T-helper 2 cell treated with Interferon-gamma antibody and Interleukin-4, amounts not matched to agents 100 ng/mL and 5 ng/mL, for 36 hours (primary cell): ENCODE results near the gene SIRT4. TPM values are rescaled to one million over a fixed set of nuclear protein-coding genes. Genes with fewer than 3 reads are reported as not detected.
"Not testable (repeated sequence)": the region's sequence is repeated elsewhere in the genome, so short reads cannot be mapped to it uniquely, and the experiment has no call there.

Experiments used
- intact Hi-C: fragments of 100-400 bp; cut with micrococcal nuclease; formaldehyde crosslinking; loops from one replicate; pipeline ENCODE4 v1.15.1; 2023
- total RNA-seq: library from RNA; stranded (reverse); gene quantifications from 2 replicates; pipeline ENCODE4 v1.2.3, GENCODE V29; 2022

The SIRT4 gene
- total RNA-seq, 1 donor from 2014 or later, result 1.2 TPM

DNA sequence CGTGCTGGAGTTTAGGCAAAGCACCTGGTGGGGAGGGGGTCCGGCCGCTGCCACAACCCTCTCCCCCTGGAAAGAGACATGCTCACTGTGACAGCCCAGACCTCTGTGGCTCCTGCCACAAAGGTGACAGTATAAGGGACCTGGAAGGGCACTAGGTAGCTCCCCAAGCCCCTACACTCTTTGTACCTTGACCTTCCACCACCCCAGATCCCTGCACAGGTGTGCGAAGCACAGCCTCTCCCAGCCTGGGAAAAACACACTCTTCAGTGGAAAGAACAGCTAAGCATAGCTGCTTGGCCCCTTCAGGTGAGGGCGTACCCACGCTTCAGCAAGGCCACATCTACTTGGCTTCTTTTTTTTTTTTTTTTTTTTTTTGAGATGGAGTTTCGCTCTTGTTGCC is 30.4 kb downstream of the SIRT4 start:
- intact Hi-C loops, result no loop called here

DNA sequence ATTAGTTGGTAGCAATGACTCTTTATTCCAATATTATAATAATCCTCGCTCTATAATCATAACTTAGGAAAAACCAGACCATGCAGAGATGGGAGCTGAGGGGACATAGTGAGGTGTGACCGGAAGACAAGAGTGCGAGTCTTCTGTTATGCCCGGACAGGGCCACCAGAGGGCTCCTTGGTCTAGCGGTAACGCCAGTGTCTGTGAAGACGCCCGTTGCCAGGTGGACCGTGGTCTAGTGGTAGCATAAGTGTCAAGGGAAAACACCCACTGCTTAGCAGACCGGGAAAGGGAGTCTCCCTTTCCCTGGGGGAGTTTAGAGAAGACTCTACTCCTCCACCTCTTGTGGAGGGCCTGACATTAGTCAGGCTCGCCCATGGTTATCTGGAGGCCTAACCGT is 33.3 kb downstream of the SIRT4 start:
- intact Hi-C loops, result not testable (repeated sequence)

DNA sequence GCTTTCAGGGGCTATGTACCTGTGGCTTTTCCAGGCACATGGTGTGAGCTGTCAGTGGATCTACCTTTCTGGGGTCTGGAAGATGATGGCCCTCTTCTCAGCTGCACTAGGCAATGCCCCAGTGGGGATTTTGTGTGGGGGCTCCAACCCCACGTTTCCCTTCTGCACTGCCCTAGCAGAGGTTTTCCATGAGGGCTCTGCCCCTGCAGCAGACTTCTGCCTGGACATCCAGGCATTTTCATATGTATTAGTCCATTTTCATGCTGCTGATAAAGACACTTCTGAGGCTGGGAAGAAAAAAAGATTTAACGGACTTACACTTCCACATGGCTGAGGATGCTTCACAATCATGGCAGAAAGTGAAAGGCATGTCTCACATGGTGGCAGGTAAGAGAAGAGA is 34.3 kb downstream of the SIRT4 start:
- intact Hi-C loops, result not testable (repeated sequence)

DNA sequence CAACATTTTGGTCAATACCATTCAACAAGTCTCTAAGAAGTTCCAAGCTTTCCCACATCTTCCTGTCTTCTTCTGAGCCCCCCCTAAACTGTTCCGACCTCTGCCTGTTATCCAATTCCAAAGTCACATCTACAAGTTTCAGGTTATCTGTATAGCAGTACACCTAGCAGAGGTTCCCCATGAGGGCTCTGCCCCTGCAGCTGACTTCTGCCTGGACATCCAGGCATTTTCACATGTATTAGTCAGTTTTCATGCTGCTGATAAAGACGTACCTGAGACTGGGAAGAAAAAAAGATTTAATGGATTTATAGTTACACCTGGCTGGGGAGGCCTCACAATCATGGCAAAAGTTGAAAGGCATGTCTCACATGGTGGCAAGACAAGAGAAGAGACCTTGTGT is 35.6 kb downstream of the SIRT4 start:
- intact Hi-C loops, result no loop called here

- intact Hi-C loops, result no loop called here
These were observed 37.1 kb downstream of the SIRT4 start for GRCh38 chr12:120339256-120339655.

- intact Hi-C loops, result no loop called here
These were observed 40.3 kb downstream of the SIRT4 start for GRCh38 chr12:120342175-120343038.

GRCh38 chr12:120343039-120343537 is 41.0 kb downstream of the SIRT4 start:
- intact Hi-C loops, result no loop called here

DNA sequence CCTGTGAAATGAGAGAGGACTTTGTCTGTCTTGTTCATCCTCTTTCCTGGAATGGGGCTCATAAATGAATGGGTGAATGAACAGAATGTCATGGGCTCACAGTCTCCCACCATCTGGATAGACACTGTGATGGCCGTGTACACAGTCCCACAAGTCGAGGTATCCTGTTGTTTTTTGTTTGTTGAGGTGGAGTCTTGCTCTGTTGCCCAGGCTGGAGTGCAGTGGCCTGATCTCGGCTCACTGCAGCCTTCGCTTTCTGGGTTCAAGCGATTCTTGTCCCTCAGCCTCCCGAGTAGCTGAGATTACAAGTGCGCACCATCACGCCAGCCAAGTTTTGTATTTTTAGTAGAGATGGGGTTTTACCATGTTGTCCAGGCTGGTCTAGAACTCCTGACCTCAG is 41.6 kb downstream of the SIRT4 start:
- intact Hi-C loops, result no loop called here

GRCh38 chr12:120346031-120346430 is 43.9 kb downstream of the SIRT4 start:
- intact Hi-C loops, result no loop called here

- intact Hi-C loops, result no loop called here
These were observed 44.6 kb downstream of the SIRT4 start for GRCh38 chr12:120346681-120347080.

DNA sequence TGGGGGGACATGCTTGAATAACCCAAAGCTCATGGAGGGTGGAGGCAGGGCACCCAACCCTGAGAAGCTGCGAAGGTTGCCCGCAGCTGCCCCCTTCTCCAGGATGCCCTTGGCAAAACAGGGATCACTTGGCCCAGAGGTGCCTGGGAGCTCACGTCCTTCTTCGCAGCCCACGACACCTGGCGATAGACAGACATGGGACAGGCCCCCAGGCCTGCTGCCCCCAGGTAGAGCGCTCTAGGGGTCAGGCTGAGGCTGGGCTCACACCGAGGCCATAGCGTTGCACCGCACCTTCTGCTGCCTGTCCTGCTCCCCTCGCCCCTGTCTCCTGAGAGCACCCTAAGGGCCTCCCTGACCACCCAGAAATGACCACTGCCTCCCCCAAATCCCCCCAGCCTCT is 45.6 kb downstream of the SIRT4 start:
- intact Hi-C loops, result no loop called here

- intact Hi-C loops, result no loop called here
These were observed 48.6 kb downstream of the SIRT4 start for GRCh38 chr12:120350576-120351350.

DNA sequence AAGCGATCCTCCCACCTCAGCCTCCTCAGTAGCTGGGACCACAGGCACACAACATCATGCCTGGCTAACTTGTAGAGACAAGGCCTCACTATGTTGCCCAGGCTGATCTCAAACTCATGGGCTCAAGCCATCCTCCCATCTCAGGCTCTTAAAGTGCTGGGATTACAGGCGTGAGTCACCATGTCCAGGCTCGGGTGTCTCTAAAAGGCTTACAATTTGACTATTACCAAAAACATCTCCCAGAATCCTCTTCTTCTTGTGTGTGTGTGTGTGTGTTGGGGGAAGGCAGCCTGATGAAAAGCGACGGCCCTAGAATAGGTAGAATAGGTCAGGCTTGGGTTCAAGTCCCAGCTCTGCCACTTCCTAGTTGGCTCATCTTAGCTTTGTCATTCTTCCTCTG is 50.0 kb downstream of the SIRT4 start:
- intact Hi-C loops, result no loop called here

DNA sequence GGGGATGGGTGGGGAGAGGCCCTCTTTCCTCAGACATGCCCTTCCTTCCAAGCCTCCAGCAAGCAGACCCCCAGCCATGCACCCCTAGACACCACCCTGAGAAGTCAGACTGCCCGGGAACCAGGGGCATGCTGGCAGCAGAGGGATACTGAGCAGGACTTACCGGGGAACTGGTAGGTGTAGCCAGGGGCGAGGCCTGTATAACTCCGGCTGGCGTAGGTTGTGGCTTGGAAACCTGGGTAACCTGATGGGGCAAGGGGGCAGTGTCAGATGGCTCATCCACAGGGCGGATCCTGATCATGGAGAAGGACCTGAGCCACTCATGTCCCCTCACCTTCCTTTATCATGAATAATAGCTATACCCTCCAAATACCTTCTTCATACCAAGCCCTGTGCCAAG is 51.0 kb downstream of the SIRT4 start:
- intact Hi-C loops, result no loop called here

GRCh38 chr12:120353556-120354317 is 51.6 kb downstream of the SIRT4 start:
- intact Hi-C loops, result no loop called here

DNA sequence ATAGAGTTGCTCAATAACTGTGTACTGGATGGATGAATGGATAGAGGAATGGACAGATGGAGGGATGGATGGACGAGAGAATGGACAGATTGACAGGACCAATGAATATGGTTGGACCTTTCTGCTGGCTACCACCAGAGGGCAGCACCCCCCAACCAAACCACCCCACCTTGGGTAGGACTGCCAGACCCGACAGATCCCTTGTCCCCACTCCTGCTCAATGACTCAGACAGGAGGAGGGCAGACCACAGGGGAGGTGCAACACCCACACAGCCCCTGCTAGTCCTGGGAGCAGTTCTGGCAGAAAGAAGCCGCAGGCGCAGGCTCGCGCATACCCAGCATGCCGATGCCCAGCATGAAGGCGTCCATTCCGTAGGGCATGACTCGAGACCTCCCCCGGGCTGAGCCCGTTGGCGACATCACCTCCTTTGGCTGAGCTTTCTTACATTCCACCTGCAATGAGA is 54.5 kb downstream of the SIRT4 start:
- intact Hi-C loops, result loop anchor here (1.0 to 2.0 kb wide), 3 partner anchors 74 to 113 kb away; partner anchors contain the start of genes COX6A1 and SRSF9

DNA sequence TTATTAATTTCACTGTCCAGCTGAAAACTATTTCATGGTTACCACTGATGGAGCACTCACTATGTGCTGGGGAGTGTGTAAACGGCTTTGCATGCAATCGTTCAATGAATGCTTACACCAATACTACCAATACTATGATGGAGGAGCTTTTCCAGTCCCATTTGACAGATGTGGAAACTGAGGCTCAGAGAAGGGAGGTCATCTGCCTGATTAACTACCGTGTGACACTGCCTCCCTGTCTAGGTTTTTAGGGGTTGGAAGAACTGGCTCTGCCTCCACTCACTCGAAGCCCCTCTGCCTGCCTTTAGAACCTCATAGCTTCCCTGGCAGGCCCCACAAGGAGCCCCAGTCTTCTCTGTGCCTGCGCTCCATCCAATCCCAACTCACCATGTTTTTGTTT is 55.0 kb downstream of the SIRT4 start:
- intact Hi-C loops, result loop anchor here (2.0 kb wide), 1 partner anchor 82 kb away; the partner anchor contains the start of gene COX6A1

GRCh38 chr12:120358412-120359100 is 56.4 kb downstream of the SIRT4 start:
- intact Hi-C loops, result no loop called here

DNA sequence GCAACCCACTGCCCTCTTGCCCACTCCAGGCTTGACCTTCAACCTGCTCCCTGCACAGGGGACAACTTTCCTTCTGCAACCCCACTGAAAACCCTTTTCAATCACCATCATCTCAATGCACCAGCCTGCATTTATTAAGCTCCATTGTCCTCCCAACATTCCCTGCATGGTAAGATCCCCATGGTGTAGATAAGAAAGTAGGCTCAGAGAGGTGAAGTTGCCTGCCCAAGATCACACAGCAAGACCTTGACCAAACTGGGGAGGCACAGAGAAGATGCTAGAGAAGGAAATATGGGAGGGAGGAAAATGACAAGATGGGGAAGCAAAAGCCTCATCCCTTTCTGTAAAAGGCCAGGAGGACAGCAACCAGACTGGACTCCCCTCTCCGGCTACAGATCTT is 57.0 kb downstream of the SIRT4 start:
- intact Hi-C loops, result no loop called here

GRCh38 chr12:120361506-120362208 is 59.5 kb downstream of the SIRT4 start:
- intact Hi-C loops, result no loop called here
